Activated T-helper 1 cell treated with anti-CD3 and anti-CD28 coated beads, Interleukin-12 subunit alpha, Interleukin-12 subunit beta, Interleukin-2, Interleukin-4 antibody, amounts not matched to agents 30 ng/mL and 10 ng/mL and 1 ng/mL, durations not matched to agents 14 hours and 24 hours and 36 hours (primary cell): ENCODE measurements around the gene MED12. TPM values are rescaled to one million over a fixed set of nuclear protein-coding genes. Genes with fewer than 3 reads are reported as not detected.
"Not testable (repeated sequence)": the region's sequence is repeated elsewhere in the genome, so short reads cannot be mapped to it uniquely, and the experiment has no call there.

Source experiments
- DNase-seq: peaks from one replicate; pipeline ENCODE4 v3.0.0; 2021; ENCODE audit warnings: low spot score
- H3K27ac Mint-ChIP-seq: one replicate; pipeline ENCODE4 v1.8.0; 2021; ENCODE audit warnings: mild to moderate bottlenecking, mixed read lengths
- H3K27me3 Mint-ChIP-seq: one replicate; pipeline ENCODE4 v1.8.0; 2022; ENCODE audit warnings: mild to moderate bottlenecking, moderate library complexity, mixed read lengths; ENCODE audit not compliant: insufficient read depth
- H3K36me3 Mint-ChIP-seq: one replicate; pipeline ENCODE4 v1.8.0; 2021; ENCODE audit warnings: low read depth, mixed read lengths
- H3K4me1 Mint-ChIP-seq: one replicate; pipeline ENCODE4 v1.8.0; 2021; ENCODE audit warnings: low read depth, mixed read lengths
- H3K4me3 Mint-ChIP-seq: one replicate; pipeline ENCODE4 v1.8.0; 2021; ENCODE audit warnings: mild to moderate bottlenecking, moderate library complexity, mixed read lengths
- H3K9me3 Mint-ChIP-seq: one replicate; pipeline ENCODE4 v1.8.0; 2021; ENCODE audit warnings: mixed read lengths
- intact Hi-C: fragments of 100-400 bp; cut with micrococcal nuclease; formaldehyde crosslinking; loops from one replicate; pipeline ENCODE4 v1.15.1; 2024
- total RNA-seq: library from RNA; stranded (reverse); gene quantifications from 2 replicates; pipeline ENCODE4 v1.2.3, GENCODE V29; 2022

The MED12 gene
- total RNA-seq, 1 donor from 2014 or later = 65.4 TPM

DNA sequence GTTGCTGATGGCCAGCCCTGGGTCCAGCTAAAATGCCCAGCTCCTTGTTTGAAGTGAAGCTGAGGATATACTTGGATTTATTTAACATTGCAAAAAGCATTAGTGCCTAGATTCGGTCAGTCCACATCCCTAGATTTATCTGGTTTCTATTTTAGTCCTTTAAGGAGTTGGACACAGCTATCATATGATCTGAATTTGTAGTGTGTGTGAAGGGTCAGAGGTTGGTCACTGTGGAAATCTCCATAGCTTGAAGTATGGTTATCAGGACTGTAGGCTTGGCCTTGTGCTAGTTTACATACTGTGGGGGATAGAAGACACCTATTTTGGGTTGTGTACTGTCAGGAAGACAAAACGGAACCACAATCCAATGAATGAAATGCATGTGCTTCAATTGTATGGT lies 55.0 kb downstream of the MED12 start:
- no peak for DNase-seq
- Mint-ChIP-seq H3K27ac (no peak overlapping the region), H3K27me3 (no peaks in the 10 kb centered on the region), H3K4me1 (peaks cover 5% of the 10 kb centered on the region), H3K36me3 (peaks cover 23% of the 10 kb centered on the region), H3K9me3 (no peaks in the 10 kb centered on the region), H3K4me3 (no peak overlapping the region)
- intact Hi-C loops = no loop called here

DNA sequence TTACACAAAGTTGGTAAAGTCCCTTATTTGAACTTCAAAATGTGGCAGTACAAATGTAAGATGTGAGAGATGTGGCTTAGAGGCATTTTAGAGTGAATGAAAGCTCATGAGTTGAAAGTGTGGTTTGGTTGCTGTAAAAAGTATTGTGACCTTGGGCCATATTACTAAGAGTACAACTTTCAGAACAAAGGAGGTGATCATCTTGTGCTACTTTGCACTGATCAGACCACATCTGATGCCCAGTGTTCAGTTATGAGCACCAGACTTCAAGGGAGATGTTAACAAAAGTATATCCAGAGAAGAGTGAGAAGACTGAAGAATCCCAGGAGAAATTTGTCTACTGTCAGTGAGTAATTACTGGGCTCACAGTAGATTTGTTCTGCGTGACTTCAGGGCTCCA lies 56.4 kb downstream of the MED12 start:
- no peak overlapping the region for H3K4me3 Mint-ChIP-seq
- H3K4me1 Mint-ChIP-seq = peaks cover 11% of the 10 kb centered on the region
- H3K27ac Mint-ChIP-seq = no peak overlapping the region
- peaks cover 23% of the 10 kb centered on the region for H3K36me3 Mint-ChIP-seq
- no peaks in the 10 kb centered on the region for H3K9me3 Mint-ChIP-seq
- H3K27me3 Mint-ChIP-seq = no peaks in the 10 kb centered on the region
- intact Hi-C loops = loop anchor here (5.0 kb wide), 3 partner anchors 32 to 722 kb away; partner anchors contain the start of gene NLGN3
- DNase-seq = no peak

DNA sequence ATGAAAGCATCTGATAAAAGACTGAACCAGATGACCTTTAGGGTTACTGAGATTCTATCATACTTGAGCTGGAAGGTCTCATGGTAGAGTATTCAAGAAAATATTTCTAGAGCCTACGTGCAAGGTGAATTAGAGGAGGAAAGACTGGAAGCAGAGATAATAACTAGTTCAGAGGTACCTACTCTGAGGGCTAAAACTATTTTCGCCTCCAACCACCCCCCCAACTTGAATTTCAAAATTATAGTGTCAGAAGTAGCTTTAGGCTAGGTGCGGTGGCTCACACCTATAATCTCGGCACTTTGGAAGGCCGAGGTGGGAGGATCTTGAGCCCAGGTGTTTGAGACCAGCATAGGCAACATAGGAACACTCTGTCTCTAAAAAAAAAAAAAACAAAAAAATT lies 57.1 kb downstream of the MED12 start:
- intact Hi-C loops = loop anchor here (5.0 kb wide), 3 partner anchors 33 to 723 kb away; partner anchors contain the start of gene NLGN3

DNA sequence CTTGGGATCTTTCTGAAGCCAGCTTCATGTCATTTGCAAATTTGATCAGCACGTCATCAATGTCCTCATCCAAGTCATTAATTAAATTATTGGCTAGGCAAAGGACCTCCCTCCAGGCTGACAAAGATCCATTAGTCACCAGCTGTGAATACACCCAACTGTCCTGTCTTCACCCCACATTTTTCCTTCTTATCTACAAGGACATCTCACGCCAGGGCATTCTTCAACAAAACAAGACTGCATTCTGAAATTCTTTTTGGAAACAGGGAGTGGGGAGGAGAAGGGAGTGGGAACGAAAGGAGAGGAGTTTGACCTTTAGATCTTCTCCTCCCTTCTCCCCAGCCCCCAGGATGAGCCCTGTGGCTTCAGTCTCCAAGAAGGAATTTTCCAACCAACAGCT lies 58.9 kb downstream of the MED12 start:
- H3K4me3 Mint-ChIP-seq = no peak overlapping the region
- H3K36me3 Mint-ChIP-seq = peaks cover 21% of the 10 kb centered on the region
- intact Hi-C loops = loop anchor here (5.0 kb wide), 3 partner anchors 35 to 725 kb away; partner anchors contain the start of gene NLGN3
- H3K9me3 Mint-ChIP-seq = no peaks in the 10 kb centered on the region
- peaks cover 19% of the 10 kb centered on the region for H3K4me1 Mint-ChIP-seq
- no peak for DNase-seq
- no peak overlapping the region for H3K27ac Mint-ChIP-seq
- H3K27me3 Mint-ChIP-seq = no peaks in the 10 kb centered on the region

More for the DNA sequence above, 57.1 kb downstream of the MED12 start:
- Mint-ChIP-seq H3K27ac (no peak overlapping the region), H3K27me3 (no peaks in the 10 kb centered on the region), H3K4me3 (no peak overlapping the region), H3K9me3 (no peaks in the 10 kb centered on the region), H3K4me1 (peaks cover 11% of the 10 kb centered on the region), H3K36me3 (peaks cover 20% of the 10 kb centered on the region)
- no peak for DNase-seq

DNA sequence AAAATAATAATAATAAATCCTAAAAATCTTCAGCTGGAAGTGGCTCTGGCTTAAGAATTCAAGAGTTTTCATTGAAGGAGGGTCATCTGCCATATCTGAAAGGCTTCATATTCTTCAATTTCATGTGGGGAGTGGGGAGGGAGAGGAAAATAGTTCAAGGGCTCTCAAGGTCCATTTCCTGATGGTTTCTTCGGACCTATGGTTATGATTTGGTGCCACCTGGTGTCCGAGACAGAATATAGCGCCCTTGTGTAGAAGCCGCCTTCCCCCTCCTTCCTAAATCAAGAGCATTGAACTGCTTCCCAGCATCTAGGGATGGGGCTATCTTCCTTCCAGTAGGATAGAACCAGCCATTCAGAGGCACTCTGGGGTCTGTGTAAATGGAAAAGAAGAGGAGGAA lies 60.5 kb downstream of the MED12 start:
- Mint-ChIP-seq H3K4me1 (peaks cover 26% of the 10 kb centered on the region), H3K4me3 (no peak overlapping the region), H3K27ac (no peak overlapping the region), H3K27me3 (no peaks in the 10 kb centered on the region), H3K36me3 (peaks cover 15% of the 10 kb centered on the region), H3K9me3 (no peaks in the 10 kb centered on the region)
- intact Hi-C loops = loop anchor here (1.0 to 5.0 kb wide), 5 partner anchors 37 to 727 kb away; partner anchors contain the start of gene NLGN3
- peak; percentile 13 for DNase-seq

DNA sequence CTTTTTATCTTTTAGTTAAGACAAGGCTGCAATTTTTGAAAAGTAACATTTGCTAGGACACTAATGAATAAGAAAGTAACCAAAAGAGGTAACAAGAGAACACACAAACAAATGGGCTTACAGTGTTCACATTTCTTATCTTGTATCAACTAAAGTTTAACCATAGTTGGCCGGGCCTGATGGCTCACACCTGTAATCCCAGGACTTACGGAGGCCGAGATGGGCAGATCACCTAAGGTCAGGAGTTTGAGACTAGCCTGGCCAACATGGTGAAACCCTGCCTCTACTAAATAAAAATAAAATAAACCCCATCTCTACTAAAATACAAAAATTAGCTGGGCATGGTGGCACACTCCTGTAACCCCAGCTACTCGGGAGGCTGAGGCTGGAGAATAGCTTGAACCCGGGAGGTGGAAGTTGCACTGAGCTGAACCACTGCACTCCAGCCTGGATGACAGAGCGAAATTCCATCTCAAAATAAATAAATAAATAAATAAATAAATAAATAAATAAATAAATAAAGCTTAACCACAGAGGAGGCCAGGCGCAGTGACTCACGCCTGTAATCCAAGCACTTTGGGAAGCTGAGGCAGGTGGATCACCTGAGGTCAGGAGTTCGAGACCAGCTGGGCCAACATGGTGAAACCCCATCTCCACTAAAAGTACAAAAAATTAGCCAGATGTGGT lies 62.3 kb downstream of the MED12 start:
- not testable (repeated sequence) for H3K27me3 Mint-ChIP-seq
- Mint-ChIP-seq H3K4me3 (peak overlapping the region; percentile 39), H3K27ac (peak overlapping the region; percentile 23)

DNA sequence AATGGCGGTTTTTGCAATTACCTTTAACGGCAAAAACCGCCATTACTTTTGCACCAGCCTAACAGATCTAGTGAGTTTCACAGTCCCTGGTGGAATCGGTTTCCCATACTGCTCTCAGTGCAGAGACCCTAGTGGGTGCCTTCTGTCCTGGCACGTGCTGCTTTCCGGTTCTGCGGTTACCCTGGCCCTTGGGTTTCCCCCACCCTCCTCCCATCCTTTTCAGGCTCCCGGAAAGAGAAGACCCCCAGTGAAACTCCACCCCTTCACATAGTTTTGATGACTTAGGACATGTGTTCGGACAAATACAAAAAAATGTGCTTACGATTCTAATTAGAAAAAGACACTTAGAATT lies 63.1 kb downstream of the MED12 start:
- Mint-ChIP-seq H3K27me3 (no peaks in the 10 kb centered on the region), H3K4me1 (peaks cover 22% of the 10 kb centered on the region), H3K36me3 (peaks cover 10% of the 10 kb centered on the region), H3K27ac (peak overlapping the region; percentile 98), H3K9me3 (no peaks in the 10 kb centered on the region), H3K4me3 (peak overlapping the region; percentile 91)
- intact Hi-C loops = loop anchor here (5.0 kb wide), 1 partner anchor 441 kb away; no protein-coding TSS in a partner anchor
- peak; percentile 29 for DNase-seq

More for the DNA sequence above, 62.3 kb downstream of the MED12 start:
- not testable (repeated sequence) for DNase-seq, H3K9me3 Mint-ChIP-seq
- intact Hi-C loops = loop anchor here (5.0 kb wide), 1 partner anchor 442 kb away; no protein-coding TSS in a partner anchor
- H3K36me3 Mint-ChIP-seq = peaks cover 10% of the 10 kb centered on the region
- peaks cover 21% of the 10 kb centered on the region for H3K4me1 Mint-ChIP-seq

DNA sequence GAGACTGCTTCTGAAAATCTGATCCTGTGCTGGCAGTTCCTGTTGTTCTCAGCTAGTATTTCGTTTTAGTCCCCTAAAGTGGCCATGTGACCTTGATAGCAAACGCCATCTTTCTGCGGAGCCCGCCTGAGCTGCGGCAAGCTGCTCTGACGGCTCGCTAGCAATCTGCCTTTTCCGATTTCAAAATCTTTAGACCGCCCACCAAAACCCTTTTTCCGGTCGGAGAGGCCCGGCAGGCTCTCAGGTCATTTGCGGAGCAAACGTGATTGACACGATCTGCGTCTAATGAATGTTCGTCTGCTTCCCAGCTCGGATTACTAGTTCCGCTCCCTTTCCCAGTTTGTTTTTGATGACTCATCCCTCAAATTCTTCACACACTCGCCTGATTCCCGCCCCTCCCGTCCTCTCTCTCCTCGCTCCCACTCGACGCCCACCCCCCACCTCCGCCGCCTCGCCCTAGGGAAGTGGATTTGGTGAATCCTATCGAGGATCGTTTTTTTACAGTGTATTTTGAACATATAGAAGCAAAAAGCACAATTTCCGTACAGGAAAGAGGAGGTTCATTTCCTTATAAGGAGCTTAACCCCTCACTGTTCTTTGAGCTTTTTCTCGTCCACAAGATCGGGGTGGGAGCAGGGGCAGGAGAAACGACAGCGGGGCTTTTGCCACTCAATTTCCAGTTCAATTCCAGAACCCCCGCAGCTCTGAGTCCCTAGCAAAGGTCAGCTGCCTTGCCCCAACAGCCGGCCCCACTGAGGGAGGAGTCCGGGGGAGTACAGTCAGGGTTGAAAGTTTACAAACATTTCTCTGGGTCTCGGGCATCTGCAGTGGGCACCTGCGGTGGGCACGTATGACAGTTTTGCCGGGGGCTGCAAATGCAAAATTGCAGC lies 63.8 kb downstream of the MED12 start:
- H3K4me1 Mint-ChIP-seq = peaks cover 26% of the 10 kb centered on the region
- H3K9me3 Mint-ChIP-seq = no peaks in the 10 kb centered on the region

DNA sequence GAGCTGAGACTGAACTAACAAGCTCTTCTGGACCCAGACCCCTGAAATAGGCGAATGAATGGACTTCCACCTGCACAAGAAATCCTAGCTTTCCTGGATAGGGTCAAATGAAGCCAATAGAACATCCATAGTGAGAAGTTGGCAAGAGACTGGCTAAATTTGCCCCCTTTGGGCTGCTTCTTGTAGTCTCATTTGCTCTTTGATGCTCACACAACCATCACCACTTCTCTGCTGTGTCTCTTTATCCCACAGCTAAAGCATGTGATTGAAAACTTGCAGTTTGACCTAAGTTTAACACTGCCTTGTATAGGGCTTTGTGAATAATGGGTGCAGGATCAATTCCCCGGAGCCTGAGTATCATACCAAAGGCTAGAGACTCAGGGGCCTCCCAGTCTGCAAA lies 64.5 kb downstream of the MED12 start:
- peaks cover 2% of the 10 kb centered on the region for H3K36me3 Mint-ChIP-seq
- peak overlapping the region; percentile 91 for H3K4me3 Mint-ChIP-seq
- no peaks in the 10 kb centered on the region for H3K9me3 Mint-ChIP-seq
- H3K27ac Mint-ChIP-seq = peak overlapping the region; percentile 98
- H3K4me1 Mint-ChIP-seq = peaks cover 26% of the 10 kb centered on the region
- intact Hi-C loops = loop anchor here (1.0 to 5.0 kb wide), 8 partner anchors 13 to 439 kb away; partner anchors contain the start of genes MED12, NONO, SNX12 and TAF1
- H3K27me3 Mint-ChIP-seq = no peaks in the 10 kb centered on the region
- no peak for DNase-seq

More for the DNA sequence above, 63.8 kb downstream of the MED12 start:
- DNase-seq = peak; percentile 80
- peaks cover 6% of the 10 kb centered on the region for H3K36me3 Mint-ChIP-seq
- H3K27me3 Mint-ChIP-seq = no peaks in the 10 kb centered on the region
- intact Hi-C loops = loop anchor here (1.0 to 5.0 kb wide), 8 partner anchors 14 to 440 kb away; partner anchors contain the start of genes MED12, NONO, SNX12 and TAF1
- peak overlapping the region; percentile 91 for H3K4me3 Mint-ChIP-seq
- H3K27ac Mint-ChIP-seq = peak overlapping the region; percentile 98

DNA sequence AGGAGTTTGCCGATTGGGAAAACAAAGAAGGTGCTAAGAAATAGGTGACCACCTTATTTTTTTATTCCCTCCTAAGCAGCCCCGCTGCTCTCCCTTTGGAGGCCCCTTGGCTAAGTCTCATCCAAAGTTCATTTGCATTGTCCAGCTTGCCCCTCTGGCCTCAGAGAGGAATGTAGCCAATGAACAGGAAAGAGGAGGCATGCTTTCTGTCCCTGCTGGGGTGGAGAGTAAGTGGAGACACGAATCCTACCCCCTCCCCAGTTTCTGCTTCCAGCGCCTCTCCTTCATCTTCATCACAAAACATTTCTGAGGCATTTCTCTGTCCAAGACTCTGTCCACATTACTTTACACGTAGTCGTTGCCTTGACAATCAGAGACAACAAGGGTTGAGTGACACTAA lies 64.9 kb downstream of the MED12 start:
- Mint-ChIP-seq H3K9me3 (no peaks in the 10 kb centered on the region), H3K27me3 (no peaks in the 10 kb centered on the region), H3K36me3 (peaks cover 2% of the 10 kb centered on the region), H3K4me1 (peaks cover 26% of the 10 kb centered on the region), H3K27ac (no peak overlapping the region), H3K4me3 (no peak overlapping the region)
- no peak for DNase-seq
- intact Hi-C loops = loop anchor here (5.0 kb wide), 1 partner anchor 439 kb away; no protein-coding TSS in a partner anchor

DNA sequence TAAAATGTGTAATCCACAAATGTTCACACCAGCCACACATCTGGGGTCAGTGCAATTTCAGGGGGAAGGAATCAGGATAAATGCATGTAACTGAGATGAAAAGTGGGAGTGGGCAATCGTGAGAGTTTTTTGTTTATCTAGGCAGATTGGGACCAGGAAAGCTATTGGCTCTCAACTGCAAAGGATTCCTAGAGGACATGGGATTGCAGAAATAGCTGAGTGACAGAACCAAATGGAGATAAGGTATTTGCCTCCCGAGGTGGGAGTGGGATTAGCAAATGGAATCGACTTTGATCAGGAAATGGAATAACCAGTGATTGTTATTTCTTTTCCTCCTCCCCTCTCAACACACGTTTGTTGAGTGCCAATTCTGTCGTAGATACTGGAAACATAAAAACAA lies 65.7 kb downstream of the MED12 start:
- intact Hi-C loops = loop anchor here (5.0 kb wide), 1 partner anchor 438 kb away; no protein-coding TSS in a partner anchor
- no peak overlapping the region for H3K27ac Mint-ChIP-seq
- H3K4me3 Mint-ChIP-seq = no peak overlapping the region
- no peaks in the 10 kb centered on the region for H3K9me3 Mint-ChIP-seq
- peaks cover 2% of the 10 kb centered on the region for H3K36me3 Mint-ChIP-seq
- H3K27me3 Mint-ChIP-seq = no peaks in the 10 kb centered on the region
- no peak for DNase-seq
- H3K4me1 Mint-ChIP-seq = peaks cover 23% of the 10 kb centered on the region

DNA sequence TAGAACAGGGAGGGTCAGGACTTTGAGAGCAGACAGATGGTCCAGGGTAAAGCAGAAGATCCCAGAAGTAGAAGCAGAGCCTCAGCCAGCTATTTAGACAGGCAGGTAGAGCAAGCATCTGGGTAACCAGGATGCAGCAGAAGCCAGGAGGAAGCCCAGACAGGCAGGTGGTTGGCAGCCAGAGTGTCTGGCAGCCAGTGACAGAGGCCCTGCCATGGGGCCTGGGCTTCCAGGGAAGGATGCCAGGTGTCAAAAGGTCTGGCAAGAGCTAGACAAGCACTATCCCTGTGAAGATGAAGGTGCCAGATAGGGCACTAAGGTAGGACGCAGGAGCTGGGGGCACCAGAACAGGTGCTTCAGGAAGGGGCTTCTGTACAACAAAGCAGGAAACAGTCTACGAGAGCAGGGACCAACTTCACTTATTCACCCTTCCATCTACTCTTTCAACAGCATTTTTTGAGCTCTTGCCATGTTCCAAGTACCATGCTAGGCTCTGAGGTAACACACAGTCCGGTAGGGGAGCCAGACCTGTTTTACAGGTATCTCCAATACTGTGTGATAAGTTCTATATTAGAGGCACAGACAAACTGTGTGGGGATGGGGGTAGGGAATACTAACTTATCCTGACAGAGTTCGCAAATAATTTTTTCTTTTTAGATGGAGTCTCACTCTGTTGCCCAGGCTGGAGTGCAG lies 66.6 kb downstream of the MED12 start:
- DNase-seq = no peak
- Mint-ChIP-seq H3K27ac (no peak overlapping the region), H3K9me3 (no peaks in the 10 kb centered on the region), H3K4me1 (peaks cover 20% of the 10 kb centered on the region), H3K27me3 (no peaks in the 10 kb centered on the region), H3K4me3 (no peak overlapping the region), H3K36me3 (peaks cover 2% of the 10 kb centered on the region)
- intact Hi-C loops = loop anchor here (5.0 kb wide), 1 partner anchor 437 kb away; no protein-coding TSS in a partner anchor
